T1000 (cell line): ENCODE measurements around the gene MAGEA8.
"Not testable (repeated sequence)": the region's sequence is repeated elsewhere in the genome, so short reads cannot be mapped to it uniquely, and the experiment has no call there.

ENCODE experiments used
- DNase-seq: peaks from one replicate; lab custom pipeline; 2025; ENCODE audit warnings: mixed read lengths; lab: John Stamatoyannopoulos, UW

MAGEA8 gene

GRCh38 chrX:149881081-149881711 is at the start of gene MAGEA8:
Gene MAGEA8 (plus strand): TSS chrX:149881183. CDS start chrX:149884273, 3,090 bp downstream.
- no peak for DNase-seq

- DNase-seq, result no peak
Observed at GRCh38 chrX:149831473-149831872, 49.5 kb upstream of the MAGEA8 start.

GRCh38 chrX:149836728-149837127 is 44.3 kb upstream of the MAGEA8 start:
- DNase-seq, result not testable (repeated sequence)

GRCh38 chrX:149837167-149837566 is 43.8 kb upstream of the MAGEA8 start:
- no peak for DNase-seq

- no peak for DNase-seq
Observed at GRCh38 chrX:149837639-149838038, 43.3 kb upstream of the MAGEA8 start.

GRCh38 chrX:149841929-149842328 is 39.1 kb upstream of the MAGEA8 start:
- DNase-seq, result no peak

- no peak for DNase-seq
Observed at GRCh38 chrX:149845385-149845784, 35.6 kb upstream of the MAGEA8 start.

- DNase-seq, result no peak
Observed at GRCh38 chrX:149846789-149847188, 34.2 kb upstream of the MAGEA8 start.

- no peak for DNase-seq
Observed at GRCh38 chrX:149848855-149849254, 32.1 kb upstream of the MAGEA8 start.

- DNase-seq, result no peak
Observed at GRCh38 chrX:149849787-149850186, 31.2 kb upstream of the MAGEA8 start.

GRCh38 chrX:149851864-149852263 is 29.1 kb upstream of the MAGEA8 start:
- DNase-seq, result no peak

- no peak for DNase-seq
Observed at GRCh38 chrX:149853925-149854324, 27.1 kb upstream of the MAGEA8 start.

- DNase-seq, result no peak
Observed at GRCh38 chrX:149858592-149858991, 22.4 kb upstream of the MAGEA8 start.

GRCh38 chrX:149860445-149860844 is 20.5 kb upstream of the MAGEA8 start:
- no peak for DNase-seq

GRCh38 chrX:149865390-149865789 is 15.6 kb upstream of the MAGEA8 start:
- no peak for DNase-seq

- DNase-seq, result no peak
Observed at GRCh38 chrX:149867488-149867887, 13.5 kb upstream of the MAGEA8 start.

- no peak for DNase-seq
Observed at GRCh38 chrX:149870840-149871239, 10.1 kb upstream of the MAGEA8 start.

- DNase-seq, result no peak
Observed at GRCh38 chrX:149871433-149871832, 9.6 kb upstream of the MAGEA8 start.

- no peak for DNase-seq
Observed at GRCh38 chrX:149871940-149872339, 9.0 kb upstream of the MAGEA8 start.

GRCh38 chrX:149877157-149877556 is 3.8 kb upstream of the MAGEA8 start:
- DNase-seq, result no peak

- no peak for DNase-seq
Observed at GRCh38 chrX:149877636-149878035, 3.3 kb upstream of the MAGEA8 start.

GRCh38 chrX:149890828-149891227 is 9.8 kb downstream of the MAGEA8 start:
- not testable (repeated sequence) for DNase-seq

GRCh38 chrX:149898554-149898953 is 17.6 kb downstream of the MAGEA8 start:
- DNase-seq, result no peak
